GM12801 (cell line): ENCODE results near the gene ABCC8.

Source experiments
- TF ChIP-seq, protein P1 (sequence below): IDR thresholded peaks from one replicate; pipeline ENCODE4 v1.5.1; 2011; ENCODE audit warnings: control low read depth; ENCODE audit not compliant: insufficient read length; ENCODE audit errors: extremely low read depth

The ABCC8 gene

DNA sequence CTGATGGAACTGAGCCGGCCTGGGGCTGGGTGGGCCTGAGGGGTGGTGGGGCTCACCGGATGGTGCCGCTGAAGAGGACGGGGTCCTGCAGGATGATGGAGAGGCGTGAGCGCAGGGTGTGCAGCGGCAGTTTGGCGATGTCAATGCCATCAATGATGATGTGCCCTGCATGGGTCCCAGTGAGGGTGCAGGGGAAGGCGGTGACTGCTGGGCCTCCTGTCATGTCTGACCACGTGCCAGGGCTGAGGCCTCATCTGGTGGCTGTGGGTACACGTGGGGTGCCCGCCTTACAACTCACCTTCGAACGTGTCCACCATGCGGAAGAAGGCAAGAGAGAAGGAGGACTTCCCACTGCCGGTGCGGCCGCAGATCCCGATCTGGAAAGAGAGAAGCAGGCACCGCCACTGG, 81.1 kb downstream of the ABCC8 start:
- TF ChIP-seq, protein P1, sequence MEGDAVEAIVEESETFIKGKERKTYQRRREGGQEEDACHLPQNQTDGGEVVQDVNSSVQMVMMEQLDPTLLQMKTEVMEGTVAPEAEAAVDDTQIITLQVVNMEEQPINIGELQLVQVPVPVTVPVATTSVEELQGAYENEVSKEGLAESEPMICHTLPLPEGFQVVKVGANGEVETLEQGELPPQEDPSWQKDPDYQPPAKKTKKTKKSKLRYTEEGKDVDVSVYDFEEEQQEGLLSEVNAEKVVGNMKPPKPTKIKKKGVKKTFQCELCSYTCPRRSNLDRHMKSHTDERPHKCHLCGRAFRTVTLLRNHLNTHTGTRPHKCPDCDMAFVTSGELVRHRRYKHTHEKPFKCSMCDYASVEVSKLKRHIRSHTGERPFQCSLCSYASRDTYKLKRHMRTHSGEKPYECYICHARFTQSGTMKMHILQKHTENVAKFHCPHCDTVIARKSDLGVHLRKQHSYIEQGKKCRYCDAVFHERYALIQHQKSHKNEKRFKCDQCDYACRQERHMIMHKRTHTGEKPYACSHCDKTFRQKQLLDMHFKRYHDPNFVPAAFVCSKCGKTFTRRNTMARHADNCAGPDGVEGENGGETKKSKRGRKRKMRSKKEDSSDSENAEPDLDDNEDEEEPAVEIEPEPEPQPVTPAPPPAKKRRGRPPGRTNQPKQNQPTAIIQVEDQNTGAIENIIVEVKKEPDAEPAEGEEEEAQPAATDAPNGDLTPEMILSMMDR: no peak

DNA sequence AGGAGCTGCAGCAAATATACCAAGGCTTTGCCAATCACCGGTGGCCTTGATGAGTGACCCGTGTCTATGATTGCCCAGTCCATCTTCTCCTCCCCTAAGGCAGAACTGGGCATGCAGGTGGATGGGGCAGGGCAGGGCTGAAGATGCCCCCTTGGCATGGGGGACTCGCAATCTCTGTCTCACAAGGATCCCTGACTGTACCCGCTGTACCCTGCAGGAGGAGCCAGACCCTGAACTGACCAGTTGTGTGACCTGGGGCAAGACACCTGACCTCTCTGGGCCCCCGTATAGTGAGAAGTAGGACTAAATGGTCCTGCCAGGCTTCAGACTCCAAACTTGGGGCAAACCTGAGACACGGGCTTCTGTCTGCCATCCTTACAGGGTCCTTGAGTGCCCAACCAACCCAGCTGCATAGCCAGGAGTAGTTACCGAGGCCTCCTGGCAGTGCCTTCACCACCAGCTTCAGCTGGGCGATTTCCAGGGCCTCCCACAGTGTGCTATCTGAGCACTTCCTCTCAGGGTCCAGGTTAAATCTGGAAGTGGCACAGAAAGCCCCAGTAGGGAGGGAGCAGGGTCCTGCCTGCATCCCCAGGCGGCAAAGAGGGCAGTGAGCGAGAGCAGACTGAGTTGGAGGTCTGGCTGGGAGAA, 81.8 kb downstream of the ABCC8 start:
- TF ChIP-seq, protein P1: no peak

DNA sequence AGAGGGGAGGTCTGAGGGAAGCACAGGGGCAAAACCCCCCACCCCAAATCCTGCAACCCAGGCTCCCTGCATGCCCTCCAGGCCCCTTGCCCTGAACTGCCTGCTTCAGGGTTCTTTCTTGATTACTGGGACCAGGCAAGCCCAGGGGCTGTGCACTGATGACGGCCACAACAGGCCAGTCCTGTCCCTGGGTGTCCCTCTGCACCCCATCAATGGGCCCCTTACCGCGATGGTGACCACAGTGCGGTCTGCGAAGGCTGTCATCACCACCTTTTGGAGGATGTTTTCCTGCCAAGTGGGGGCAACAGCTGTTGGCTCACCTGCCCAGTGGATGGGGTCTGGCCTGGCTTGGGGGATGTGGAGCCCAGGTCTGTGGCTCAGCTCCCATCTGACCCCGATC, 83.2 kb downstream of the ABCC8 start:
- TF ChIP-seq, protein P1: no peak

DNA sequence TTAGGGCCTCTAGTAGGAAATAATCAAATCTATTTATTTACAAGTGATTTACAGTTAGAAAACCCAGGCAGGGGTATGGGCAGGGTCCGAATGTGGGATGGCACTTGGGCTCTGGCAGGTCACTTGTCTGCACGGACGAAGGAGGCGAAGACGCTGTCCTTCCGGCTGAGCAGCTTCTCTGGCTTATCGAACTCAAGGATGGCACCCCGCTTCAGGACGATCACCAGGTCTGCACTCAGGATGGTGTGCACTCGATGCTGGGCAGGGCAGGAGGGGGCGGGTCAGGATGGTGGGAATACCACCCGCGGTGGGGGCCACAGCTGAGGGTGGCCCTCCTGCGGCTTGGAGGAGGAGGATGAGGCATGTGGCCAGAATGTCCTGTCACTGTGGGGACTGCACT, 83.8 kb downstream of the ABCC8 start:
- TF ChIP-seq, protein P1: no peak

DNA sequence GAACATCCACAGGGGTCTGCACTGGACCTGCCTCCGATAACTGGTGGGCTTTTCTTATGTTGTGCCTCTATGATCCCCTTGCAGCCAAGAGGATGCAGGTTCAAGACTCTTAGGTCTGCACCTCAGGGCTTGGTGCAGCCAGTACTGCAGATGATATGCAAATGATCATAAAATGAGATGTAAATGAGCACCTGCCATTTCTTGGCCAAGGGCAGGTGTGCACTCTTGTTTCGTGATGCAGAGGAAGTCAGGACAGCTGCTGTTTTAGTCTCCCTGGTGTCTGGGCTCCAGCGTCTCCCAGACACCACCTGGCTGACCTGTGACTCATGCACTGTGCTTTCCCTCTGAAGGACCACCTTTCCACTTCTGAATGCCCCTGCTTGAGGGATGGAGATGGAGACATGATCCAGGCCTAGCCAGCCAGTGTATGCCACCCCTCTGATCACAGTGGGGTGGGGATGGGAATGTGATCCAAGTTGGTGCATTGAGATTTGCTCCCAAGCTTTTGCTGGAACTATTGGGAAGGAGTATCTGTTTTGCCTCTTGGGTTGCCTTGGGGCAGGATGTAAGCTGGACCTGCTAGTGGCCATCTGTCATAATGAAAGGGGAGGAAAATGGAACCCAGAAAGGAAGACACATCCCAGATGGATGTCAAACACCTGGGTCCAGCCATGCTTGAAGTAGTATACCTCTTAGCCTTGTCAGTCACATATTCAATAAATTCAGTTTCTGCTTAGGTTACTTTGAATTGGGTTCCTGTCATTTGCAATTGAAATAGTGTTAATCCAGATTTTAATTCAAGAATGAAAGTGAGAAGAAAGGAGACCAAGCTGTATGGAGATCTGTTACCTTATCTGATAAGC, 84.9 kb downstream of the ABCC8 start:
- TF ChIP-seq, protein P1: no peak

DNA sequence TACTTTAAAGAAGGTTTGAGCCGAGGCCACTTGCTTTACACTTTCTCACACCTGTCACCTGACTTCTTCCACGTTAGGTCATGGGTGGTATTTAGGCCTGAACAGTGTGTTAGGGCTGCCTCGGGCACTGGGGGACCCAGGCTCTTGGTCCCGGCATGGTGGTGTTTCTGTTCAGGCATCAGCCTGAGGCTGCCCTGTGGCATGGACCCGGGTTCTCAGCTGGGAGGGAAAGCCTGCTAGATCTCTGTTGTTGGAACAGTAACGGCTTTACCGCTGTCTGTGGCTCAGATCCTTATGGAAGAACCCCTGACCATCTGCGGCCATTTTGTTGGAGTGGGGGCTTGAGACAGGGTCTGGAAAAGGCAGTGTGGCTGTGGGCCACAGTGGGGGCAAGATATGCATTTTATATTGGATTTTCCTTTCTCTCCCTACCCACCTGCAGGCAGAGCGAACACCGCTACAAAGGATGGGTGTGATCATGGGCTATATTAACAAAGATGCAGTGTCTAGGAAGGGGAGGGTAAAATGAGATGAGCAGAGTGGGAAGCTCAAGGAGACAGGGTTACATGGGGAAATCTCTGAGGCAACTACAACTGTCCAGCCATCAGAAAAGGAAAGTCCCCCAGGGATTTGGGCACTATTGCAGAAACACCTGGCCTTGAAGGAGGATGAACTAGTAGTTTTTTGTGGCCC, 86.5 kb downstream of the ABCC8 start:
- TF ChIP-seq, protein P1: no peak
